GM21529 (cell line): Measurements from ENCODE around the gene CYBRD1.
"Not testable (repeated sequence)": the region's sequence is repeated elsewhere in the genome, so short reads cannot be mapped to it uniquely, and the experiment has no call there.

Experiments
- ATAC-seq: cut with Tn5 transposase; IDR thresholded peaks from one replicate; pipeline ENCODE4 v1.9.1; 2021; ENCODE audit not compliant: unreplicated experiment

The CYBRD1 gene

GRCh38 chr2:171514908-171515582, 7.2 kb upstream of the CYBRD1 start:
- ATAC-seq = no peak

GRCh38 chr2:171515672-171516298, 6.5 kb upstream of the CYBRD1 start:
- ATAC-seq = no peak

GRCh38 chr2:171516793-171517192, 5.5 kb upstream of the CYBRD1 start:
- ATAC-seq = no peak

GRCh38 chr2:171520471-171520870, 1.8 kb upstream of the CYBRD1 start:
- ATAC-seq = no peak

GRCh38 chr2:171521361-171522051, 768 bp upstream of the CYBRD1 start:
- no peak for ATAC-seq

GRCh38 chr2:171522788-171523087, 464 bp downstream of the CYBRD1 start:
- peak; percentile 31 for ATAC-seq

- ATAC-seq = peak; percentile 41
These were observed 1.1 kb downstream of the CYBRD1 start for GRCh38 chr2:171523088-171524017.

- ATAC-seq = no peak
These were observed 1.7 kb downstream of the CYBRD1 start for GRCh38 chr2:171524018-171524401.

GRCh38 chr2:171529914-171530313, 7.6 kb downstream of the CYBRD1 start:
- no peak for ATAC-seq

- ATAC-seq = no peak
These were observed 8.1 kb downstream of the CYBRD1 start for GRCh38 chr2:171530378-171530777.

- not testable (repeated sequence) for ATAC-seq
These were observed 8.6 kb downstream of the CYBRD1 start for GRCh38 chr2:171530859-171531258.

- no peak for ATAC-seq
These were observed 9.0 kb downstream of the CYBRD1 start for GRCh38 chr2:171531291-171531690.

GRCh38 chr2:171531836-171532450, 9.7 kb downstream of the CYBRD1 start:
- ATAC-seq = no peak

- ATAC-seq = no peak
These were observed 11.1 kb downstream of the CYBRD1 start for GRCh38 chr2:171533331-171533730.

GRCh38 chr2:171535528-171535927, 13.3 kb downstream of the CYBRD1 start:
- ATAC-seq = not testable (repeated sequence)

- no peak for ATAC-seq
These were observed 18.2 kb downstream of the CYBRD1 start for GRCh38 chr2:171540437-171540836.

GRCh38 chr2:171541202-171541887, 19.1 kb downstream of the CYBRD1 start:
- no peak for ATAC-seq

- ATAC-seq = no peak
These were observed 22.8 kb downstream of the CYBRD1 start for GRCh38 chr2:171545086-171545485.

GRCh38 chr2:171547256-171547655, 25.0 kb downstream of the CYBRD1 start:
- ATAC-seq = no peak

- ATAC-seq = no peak
These were observed 25.4 kb downstream of the CYBRD1 start for GRCh38 chr2:171547720-171548119.
